ENCODE results near the gene DGCR8.

Gene DGCR8

GRCh38 chr22:20140521-20140964 lies 60.5 kb downstream of the DGCR8 start:
- H3K4me3 ChIP-seq (ENCODE audit: insufficient read depth, low read depth, low read length, poor library complexity, severe bottlenecking), result no peak overlapping the region
- no peaks in the 10 kb centered on the region for H3K4me1 ChIP-seq (ENCODE audit: control insufficient read depth, insufficient read depth, low read length, poor library complexity, severe bottlenecking)
- H3K36me3 ChIP-seq (ENCODE audit: control insufficient read depth, insufficient read depth, low read length), result peaks cover 11% of the 10 kb centered on the region

GRCh38 chr22:20141186-20142077 lies 61.4 kb downstream of the DGCR8 start:
- DNase-seq, result no peak
- Histone ChIP-seq H3K36me3 (ENCODE audit: control insufficient read depth, insufficient read depth, low read length) (peaks cover 11% of the 10 kb centered on the region), H3K9me3 (ENCODE audit: control insufficient read depth, low read length) (no peaks in the 10 kb centered on the region), H3K27ac (ENCODE audit: insufficient read depth, low read length, poor library complexity, severe bottlenecking) (no peak overlapping the region), H3K27me3 (replicated peaks; ENCODE audit: control insufficient read depth, insufficient read depth, low read length, poor library complexity, severe bottlenecking) (no peaks in the 10 kb centered on the region), H3K4me1 (ENCODE audit: control insufficient read depth, insufficient read depth, low read length, poor library complexity, severe bottlenecking) (no peaks in the 10 kb centered on the region), H3K4me3 (ENCODE audit: insufficient read depth, low read depth, low read length, poor library complexity, severe bottlenecking) (no peak overlapping the region)

More at GRCh38 chr22:20140521-20140964, 60.5 kb downstream of the DGCR8 start:
- H3K9me3 ChIP-seq (ENCODE audit: control insufficient read depth, low read length), result no peaks in the 10 kb centered on the region
- DNase-seq, result no peak
- H3K27me3 ChIP-seq (replicated peaks; ENCODE audit: control insufficient read depth, insufficient read depth, low read length, poor library complexity, severe bottlenecking), result no peaks in the 10 kb centered on the region
- no peak overlapping the region for H3K27ac ChIP-seq (ENCODE audit: insufficient read depth, low read length, poor library complexity, severe bottlenecking)

GRCh38 chr22:20142711-20143621 lies 62.9 kb downstream of the DGCR8 start:
- Histone ChIP-seq H3K4me1 (ENCODE audit: control insufficient read depth, insufficient read depth, low read length, poor library complexity, severe bottlenecking) (no peaks in the 10 kb centered on the region), H3K9me3 (ENCODE audit: control insufficient read depth, low read length) (no peaks in the 10 kb centered on the region), H3K36me3 (ENCODE audit: control insufficient read depth, insufficient read depth, low read length) (peaks cover 11% of the 10 kb centered on the region), H3K27ac (ENCODE audit: insufficient read depth, low read length, poor library complexity, severe bottlenecking) (no peak overlapping the region), H3K27me3 (replicated peaks; ENCODE audit: control insufficient read depth, insufficient read depth, low read length, poor library complexity, severe bottlenecking) (no peaks in the 10 kb centered on the region), H3K4me3 (ENCODE audit: insufficient read depth, low read depth, low read length, poor library complexity, severe bottlenecking) (no peak overlapping the region)
- DNase-seq, result no peak

- peaks cover 11% of the 10 kb centered on the region for H3K36me3 ChIP-seq (ENCODE audit: control insufficient read depth, insufficient read depth, low read length)
- H3K9me3 ChIP-seq (ENCODE audit: control insufficient read depth, low read length), result no peaks in the 10 kb centered on the region
These were observed 64.0 kb downstream of the DGCR8 start for GRCh38 chr22:20143883-20144665.

GRCh38 chr22:20145206-20145831 lies 65.3 kb downstream of the DGCR8 start:
- Histone ChIP-seq H3K4me3 (ENCODE audit: insufficient read depth, low read depth, low read length, poor library complexity, severe bottlenecking) (no peak overlapping the region), H3K36me3 (ENCODE audit: control insufficient read depth, insufficient read depth, low read length) (peaks cover 8% of the 10 kb centered on the region), H3K27ac (ENCODE audit: insufficient read depth, low read length, poor library complexity, severe bottlenecking) (no peak overlapping the region), H3K27me3 (replicated peaks; ENCODE audit: control insufficient read depth, insufficient read depth, low read length, poor library complexity, severe bottlenecking) (no peaks in the 10 kb centered on the region), H3K9me3 (ENCODE audit: control insufficient read depth, low read length) (no peaks in the 10 kb centered on the region), H3K4me1 (ENCODE audit: control insufficient read depth, insufficient read depth, low read length, poor library complexity, severe bottlenecking) (no peaks in the 10 kb centered on the region)
- no peak for DNase-seq

More at GRCh38 chr22:20143883-20144665, 64.0 kb downstream of the DGCR8 start:
- Histone ChIP-seq H3K27ac (ENCODE audit: insufficient read depth, low read length, poor library complexity, severe bottlenecking) (no peak overlapping the region), H3K4me3 (ENCODE audit: insufficient read depth, low read depth, low read length, poor library complexity, severe bottlenecking) (no peak overlapping the region), H3K4me1 (ENCODE audit: control insufficient read depth, insufficient read depth, low read length, poor library complexity, severe bottlenecking) (no peaks in the 10 kb centered on the region), H3K27me3 (replicated peaks; ENCODE audit: control insufficient read depth, insufficient read depth, low read length, poor library complexity, severe bottlenecking) (no peaks in the 10 kb centered on the region)
- no peak for DNase-seq

- Histone ChIP-seq H3K27me3 (replicated peaks; ENCODE audit: control insufficient read depth, insufficient read depth, low read length, poor library complexity, severe bottlenecking) (no peaks in the 10 kb centered on the region), H3K4me3 (ENCODE audit: insufficient read depth, low read depth, low read length, poor library complexity, severe bottlenecking) (no peak overlapping the region), H3K36me3 (ENCODE audit: control insufficient read depth, insufficient read depth, low read length) (peaks cover 6% of the 10 kb centered on the region), H3K9me3 (ENCODE audit: control insufficient read depth, low read length) (no peaks in the 10 kb centered on the region), H3K27ac (ENCODE audit: insufficient read depth, low read length, poor library complexity, severe bottlenecking) (no peak overlapping the region), H3K4me1 (ENCODE audit: control insufficient read depth, insufficient read depth, low read length, poor library complexity, severe bottlenecking) (no peaks in the 10 kb centered on the region)
- no peak for DNase-seq
These were observed 65.8 kb downstream of the DGCR8 start for GRCh38 chr22:20145832-20146223.

GRCh38 chr22:20146777-20147176 lies 66.7 kb downstream of the DGCR8 start:
- no peaks in the 10 kb centered on the region for H3K4me1 ChIP-seq (ENCODE audit: control insufficient read depth, insufficient read depth, low read length, poor library complexity, severe bottlenecking)
- no peaks in the 10 kb centered on the region for H3K27me3 ChIP-seq (replicated peaks; ENCODE audit: control insufficient read depth, insufficient read depth, low read length, poor library complexity, severe bottlenecking)
- no peak overlapping the region for H3K4me3 ChIP-seq (ENCODE audit: insufficient read depth, low read depth, low read length, poor library complexity, severe bottlenecking)
- H3K27ac ChIP-seq (ENCODE audit: insufficient read depth, low read length, poor library complexity, severe bottlenecking), result no peak overlapping the region
- peaks cover 1% of the 10 kb centered on the region for H3K36me3 ChIP-seq (ENCODE audit: control insufficient read depth, insufficient read depth, low read length)
- H3K9me3 ChIP-seq (ENCODE audit: control insufficient read depth, low read length), result no peaks in the 10 kb centered on the region
- no peak for DNase-seq

GRCh38 chr22:20147237-20147988 lies 67.4 kb downstream of the DGCR8 start:
- no peaks in the 10 kb centered on the region for H3K4me1 ChIP-seq (ENCODE audit: control insufficient read depth, insufficient read depth, low read length, poor library complexity, severe bottlenecking)

GRCh38 chr22:20148414-20148813 lies 68.4 kb downstream of the DGCR8 start:
- H3K27me3 ChIP-seq (replicated peaks; ENCODE audit: control insufficient read depth, insufficient read depth, low read length, poor library complexity, severe bottlenecking), result no peaks in the 10 kb centered on the region
- DNase-seq, result no peak
- no peak overlapping the region for H3K4me3 ChIP-seq (ENCODE audit: insufficient read depth, low read depth, low read length, poor library complexity, severe bottlenecking)
- H3K9me3 ChIP-seq (ENCODE audit: control insufficient read depth, low read length), result no peaks in the 10 kb centered on the region
- H3K4me1 ChIP-seq (ENCODE audit: control insufficient read depth, insufficient read depth, low read length, poor library complexity, severe bottlenecking), result no peaks in the 10 kb centered on the region
- no peaks in the 10 kb centered on the region for H3K36me3 ChIP-seq (ENCODE audit: control insufficient read depth, insufficient read depth, low read length)
- H3K27ac ChIP-seq (ENCODE audit: insufficient read depth, low read length, poor library complexity, severe bottlenecking), result no peak overlapping the region

More at GRCh38 chr22:20147237-20147988, 67.4 kb downstream of the DGCR8 start:
- no peak overlapping the region for H3K4me3 ChIP-seq (ENCODE audit: insufficient read depth, low read depth, low read length, poor library complexity, severe bottlenecking)
- no peak overlapping the region for H3K27ac ChIP-seq (ENCODE audit: insufficient read depth, low read length, poor library complexity, severe bottlenecking)
- H3K36me3 ChIP-seq (ENCODE audit: control insufficient read depth, insufficient read depth, low read length), result no peaks in the 10 kb centered on the region
- no peak for DNase-seq
- H3K9me3 ChIP-seq (ENCODE audit: control insufficient read depth, low read length), result no peaks in the 10 kb centered on the region
- no peaks in the 10 kb centered on the region for H3K27me3 ChIP-seq (replicated peaks; ENCODE audit: control insufficient read depth, insufficient read depth, low read length, poor library complexity, severe bottlenecking)

Data from effector memory CD4-positive, alpha-beta T cell (primary cell).